HEK293 (cell line): ENCODE measurements around the gene FERMT3.
A peak's percentile ranks its signal among the peaks of the same experiment; 100 is the strongest.

ENCODE experiments used
- CTCF ChIA-PET: fragments of 350-600 bp; formaldehyde crosslinking; extraction: SDS; loops from one replicate; lab custom pipeline; 2021; ENCODE audit warnings: antibody characterized with exemption; lab: Yijun Ruan, JAX
- POLR2A ChIA-PET: fragments of 300-600 bp; formaldehyde crosslinking; extraction: SDS; loops from one replicate; lab custom pipeline; 2020; ENCODE audit warnings: antibody characterized with exemption, inconsistent platforms; lab: Yijun Ruan, JAX
- H3K27ac ChIP-seq: fragments of 200-500 bp; sonication (Bioruptor generic); 2 replicates; pipeline ENCODE4 v1.5.1; 2014; ENCODE audit warnings: low read depth, low read length, control low read depth, inconsistent platforms; ENCODE audit errors: extremely low read depth
- H3K36me3 ChIP-seq, 2 experiments: fragments of 200-500 bp in 1 of 2; sonication (Bioruptor generic) in 1 of 2; 1 replicate in 1 of 2; 2 replicates in 1 of 2; pipeline ENCODE4 v1.5.1; 2014 to 2017; ENCODE audit warnings: inconsistent platforms in 2 of 2, low read length in 2 of 2; ENCODE audit not compliant: control insufficient read depth in 2 of 2, insufficient read depth in 1 of 2
- H3K4me1 ChIP-seq: fragments of 200-500 bp; sonication (Bioruptor generic); 2 replicates; pipeline ENCODE4 v1.5.1; 2014; ENCODE audit warnings: mild to moderate bottlenecking, low read length, inconsistent platforms; ENCODE audit not compliant: control insufficient read depth, insufficient read depth
- H3K4me3 ChIP-seq: 2 replicates; pipeline ENCODE4 v1.5.1; 2011; ENCODE audit warnings: low read depth, mild to moderate bottlenecking, control low read depth, low read length, moderate library complexity
- H3K9me3 ChIP-seq: fragments of 200-500 bp; sonication (Bioruptor generic); 2 replicates; pipeline ENCODE4 v1.5.1; 2014; ENCODE audit warnings: low read depth, low read length, inconsistent platforms; ENCODE audit not compliant: control insufficient read depth, insufficient read depth
- BCL11A ChIP-seq: fragments of 450-650 bp; formaldehyde crosslinking; IDR thresholded peaks from 2 replicates; pipeline ENCODE4 v1.5.1; 2016; ENCODE audit warnings: low read depth, missing biosample characterization, missing genetic modification characterization
- GFI1B ChIP-seq: fragments of 450-650 bp; formaldehyde crosslinking; IDR thresholded peaks from 2 replicates; pipeline ENCODE4 v1.5.1; 2016; ENCODE audit warnings: missing biosample characterization, missing genetic modification characterization
- KLF16 ChIP-seq: fragments of 450-650 bp; formaldehyde crosslinking; IDR thresholded peaks from 2 replicates; pipeline ENCODE4 v1.5.1; 2017; ENCODE audit warnings: missing biosample characterization, missing genetic modification characterization
- KLF8 ChIP-seq: fragments of 450-650 bp; formaldehyde crosslinking; IDR thresholded peaks from 2 replicates; pipeline ENCODE4 v1.5.1; 2016; ENCODE audit warnings: missing biosample characterization, missing genetic modification characterization
- ZBTB17 ChIP-seq: fragments of 450-650 bp; formaldehyde crosslinking; IDR thresholded peaks from 2 replicates; pipeline ENCODE4 v1.5.1; 2016; ENCODE audit warnings: missing biosample characterization, missing genetic modification characterization
- ZBTB20 ChIP-seq: fragments of 450-650 bp; formaldehyde crosslinking; IDR thresholded peaks from 2 replicates; pipeline ENCODE4 v1.5.1; 2016; ENCODE audit warnings: missing biosample characterization, missing genetic modification characterization
- ZNF146 ChIP-seq: fragments of 450-650 bp; formaldehyde crosslinking; IDR thresholded peaks from 2 replicates; pipeline ENCODE4 v1.5.1; 2016; ENCODE audit warnings: missing biosample characterization, missing genetic modification characterization
- ZNF155 ChIP-seq: fragments of 450-650 bp; formaldehyde crosslinking; IDR thresholded peaks from 2 replicates; pipeline ENCODE4 v1.5.1; 2016; ENCODE audit warnings: missing biosample characterization, missing genetic modification characterization
- ZNF221 ChIP-seq: fragments of 450-650 bp; formaldehyde crosslinking; IDR thresholded peaks from 2 replicates; pipeline ENCODE4 v1.5.1; 2017; ENCODE audit warnings: missing biosample characterization, missing genetic modification characterization, borderline replicate concordance
- ZNF248 ChIP-seq: fragments of 450-650 bp; formaldehyde crosslinking; IDR thresholded peaks from 2 replicates; pipeline ENCODE4 v1.5.1; 2017; ENCODE audit warnings: missing biosample characterization, missing genetic modification characterization
- ZNF266 ChIP-seq: fragments of 450-650 bp; formaldehyde crosslinking; IDR thresholded peaks from 2 replicates; pipeline ENCODE4 v1.5.1; 2016; ENCODE audit warnings: missing biosample characterization, missing genetic modification characterization, low read depth
- ZNF274 ChIP-seq, 2 experiments: fragments of 200-500 bp in 1 of 2; fragments of 450-650 bp in 1 of 2; sonication (Bioruptor generic) in 1 of 2; formaldehyde crosslinking in 1 of 2; IDR thresholded peaks; 2 replicates each; pipeline versions ENCODE4 v1.5.1 to v1.6.1; 2014 to 2016; ENCODE audit warnings: borderline replicate concordance in 1 of 2, inconsistent platforms in 1 of 2, low read length in 1 of 2, missing biosample characterization in 1 of 2, missing genetic modification characterization in 1 of 2
- ZNF324 ChIP-seq: fragments of 450-650 bp; formaldehyde crosslinking; IDR thresholded peaks from 2 replicates; pipeline ENCODE4 v1.5.1; 2016; ENCODE audit warnings: missing biosample characterization, missing genetic modification characterization
- ZNF423 ChIP-seq: fragments of 450-650 bp; formaldehyde crosslinking; IDR thresholded peaks from 2 replicates; pipeline ENCODE4 v1.5.1; 2016; ENCODE audit warnings: missing biosample characterization, missing genetic modification characterization
- ZNF501 ChIP-seq: fragments of 450-650 bp; formaldehyde crosslinking; IDR thresholded peaks from 2 replicates; pipeline ENCODE4 v1.5.1; 2016; ENCODE audit warnings: missing biosample characterization, missing genetic modification characterization
- ZNF571 ChIP-seq: fragments of 450-650 bp; formaldehyde crosslinking; IDR thresholded peaks from 2 replicates; pipeline ENCODE4 v1.5.0; 2017; ENCODE audit warnings: missing biosample characterization, missing genetic modification characterization
- ZNF600 ChIP-seq: fragments of 450-650 bp; formaldehyde crosslinking; IDR thresholded peaks from 2 replicates; pipeline ENCODE4 v1.5.1; 2016; ENCODE audit warnings: missing biosample characterization, missing genetic modification characterization
- ZNF621 ChIP-seq: fragments of 450-650 bp; formaldehyde crosslinking; IDR thresholded peaks from 2 replicates; pipeline ENCODE4 v1.5.1; 2017; ENCODE audit warnings: missing biosample characterization, missing genetic modification characterization
- ZNF654 ChIP-seq: fragments of 450-650 bp; formaldehyde crosslinking; IDR thresholded peaks from 2 replicates; pipeline ENCODE4 v1.5.1; 2016; ENCODE audit warnings: low read depth, missing biosample characterization, missing genetic modification characterization
- ZNF658 ChIP-seq: fragments of 450-650 bp; formaldehyde crosslinking; IDR thresholded peaks from 2 replicates; pipeline ENCODE4; 2016; ENCODE audit warnings: missing biosample characterization, missing genetic modification characterization
- ZNF776 ChIP-seq: fragments of 450-650 bp; formaldehyde crosslinking; IDR thresholded peaks from 2 replicates; pipeline ENCODE4 v1.5.0; 2017; ENCODE audit warnings: missing biosample characterization, missing genetic modification characterization, borderline replicate concordance
- ZXDB ChIP-seq: fragments of 450-650 bp; formaldehyde crosslinking; IDR thresholded peaks from 2 replicates; pipeline ENCODE4 v1.5.1; 2016; ENCODE audit warnings: missing biosample characterization, missing genetic modification characterization
- TF ChIP-seq, protein P1 (sequence below): fragments of 450-650 bp; formaldehyde crosslinking; IDR thresholded peaks from 2 replicates; pipeline ENCODE4 v1.5.1; 2016; ENCODE audit warnings: missing biosample characterization, missing genetic modification characterization
- TF ChIP-seq, protein P2 (sequence below): fragments of 450-650 bp; formaldehyde crosslinking; conservative IDR thresholded peaks from 2 replicates; pipeline ENCODE4 v1.5.1; 2016; ENCODE audit warnings: low read depth, missing biosample characterization, missing genetic modification characterization
- TF ChIP-seq, protein P3 (sequence below): fragments of 450-650 bp; formaldehyde crosslinking; IDR thresholded peaks from 2 replicates; pipeline ENCODE4 v1.5.1; 2016; ENCODE audit warnings: missing biosample characterization, missing genetic modification characterization
- TF ChIP-seq, protein P4 (sequence below): fragments of 450-650 bp; formaldehyde crosslinking; IDR thresholded peaks from 2 replicates; pipeline ENCODE4 v1.5.1; 2016; ENCODE audit warnings: missing biosample characterization, missing genetic modification characterization

Gene FERMT3

DNA sequence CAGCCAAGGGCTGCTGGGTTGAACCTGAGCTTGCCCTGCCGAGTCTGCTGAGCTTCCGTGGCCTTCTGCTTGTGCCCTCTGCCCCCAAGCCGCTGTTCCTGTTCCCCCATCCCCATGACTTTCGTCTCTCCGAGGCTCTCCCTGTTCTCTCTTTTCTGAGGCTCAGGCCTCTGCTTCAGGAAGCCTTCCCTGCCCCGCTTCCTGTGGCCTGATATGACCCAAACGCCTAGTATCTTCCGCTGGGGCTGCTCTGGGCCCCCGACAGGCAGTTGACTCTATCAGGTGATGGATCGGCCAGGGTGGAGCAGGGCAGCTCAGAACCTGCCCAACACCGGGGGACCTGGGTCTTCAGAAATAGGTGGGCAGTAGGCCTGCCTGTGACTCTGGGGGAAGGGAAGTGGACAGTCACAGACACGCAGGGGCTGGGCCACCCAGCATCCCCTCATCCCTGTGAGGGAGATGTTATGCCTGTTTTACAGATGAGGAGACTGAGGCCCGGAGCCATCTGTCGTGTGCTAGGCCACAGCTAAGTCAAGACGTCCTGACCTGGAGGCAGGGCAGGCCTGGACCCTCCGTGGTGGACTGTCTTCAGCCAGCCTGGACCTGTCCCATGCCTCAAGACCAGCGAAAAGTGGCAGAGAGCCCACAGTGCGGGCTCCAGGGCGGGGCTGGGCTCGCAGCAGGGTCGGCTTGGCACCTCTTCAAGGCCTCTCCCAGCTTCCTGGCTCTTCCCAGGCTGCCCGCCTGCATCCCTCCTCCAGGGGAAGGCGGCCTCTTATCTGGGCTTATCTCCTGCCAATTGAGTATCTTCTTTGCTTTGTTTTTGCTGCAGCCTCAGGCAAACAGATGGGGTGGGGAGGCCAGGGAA, 61.7 kb downstream of the FERMT3 start (continued):
- no peak for TF ChIP-seq ZNF621 (tag by site-specific recombination)
- no peak for TF ChIP-seq ZNF658
- TF ChIP-seq, protein P1, sequence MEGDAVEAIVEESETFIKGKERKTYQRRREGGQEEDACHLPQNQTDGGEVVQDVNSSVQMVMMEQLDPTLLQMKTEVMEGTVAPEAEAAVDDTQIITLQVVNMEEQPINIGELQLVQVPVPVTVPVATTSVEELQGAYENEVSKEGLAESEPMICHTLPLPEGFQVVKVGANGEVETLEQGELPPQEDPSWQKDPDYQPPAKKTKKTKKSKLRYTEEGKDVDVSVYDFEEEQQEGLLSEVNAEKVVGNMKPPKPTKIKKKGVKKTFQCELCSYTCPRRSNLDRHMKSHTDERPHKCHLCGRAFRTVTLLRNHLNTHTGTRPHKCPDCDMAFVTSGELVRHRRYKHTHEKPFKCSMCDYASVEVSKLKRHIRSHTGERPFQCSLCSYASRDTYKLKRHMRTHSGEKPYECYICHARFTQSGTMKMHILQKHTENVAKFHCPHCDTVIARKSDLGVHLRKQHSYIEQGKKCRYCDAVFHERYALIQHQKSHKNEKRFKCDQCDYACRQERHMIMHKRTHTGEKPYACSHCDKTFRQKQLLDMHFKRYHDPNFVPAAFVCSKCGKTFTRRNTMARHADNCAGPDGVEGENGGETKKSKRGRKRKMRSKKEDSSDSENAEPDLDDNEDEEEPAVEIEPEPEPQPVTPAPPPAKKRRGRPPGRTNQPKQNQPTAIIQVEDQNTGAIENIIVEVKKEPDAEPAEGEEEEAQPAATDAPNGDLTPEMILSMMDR (tag by site-specific recombination), result no peak
- TF ChIP-seq ZNF155 (tag by site-specific recombination), result no peak
- no peak for TF ChIP-seq ZNF501 (tag by site-specific recombination)
- TF ChIP-seq ZNF776 (tag by site-specific recombination), result no peak
- TF ChIP-seq ZNF654 (tag by site-specific recombination), result no peak
- no peak for TF ChIP-seq ZXDB
- TF ChIP-seq GFI1B (tag by site-specific recombination), result no peak
- no peak for TF ChIP-seq ZNF423 (tag by site-specific recombination)
- TF ChIP-seq ZNF221 (tag by site-specific recombination), result no peak
- TF ChIP-seq ZNF324 (tag by site-specific recombination), result no peak
- TF ChIP-seq ZNF274 (IDR thresholded peaks at IDR 0.05; ENCODE audit: low read length), result no peak
- no peak for TF ChIP-seq ZNF274 (tag by site-specific recombination; IDR thresholded peaks at IDR 0.05; ENCODE audit: borderline replicate concordance)
- no peak for TF ChIP-seq ZNF248 (tag by site-specific recombination)
- TF ChIP-seq ZNF266, result no peak
- TF ChIP-seq, all 188 proteins: peak for 12

DNA sequence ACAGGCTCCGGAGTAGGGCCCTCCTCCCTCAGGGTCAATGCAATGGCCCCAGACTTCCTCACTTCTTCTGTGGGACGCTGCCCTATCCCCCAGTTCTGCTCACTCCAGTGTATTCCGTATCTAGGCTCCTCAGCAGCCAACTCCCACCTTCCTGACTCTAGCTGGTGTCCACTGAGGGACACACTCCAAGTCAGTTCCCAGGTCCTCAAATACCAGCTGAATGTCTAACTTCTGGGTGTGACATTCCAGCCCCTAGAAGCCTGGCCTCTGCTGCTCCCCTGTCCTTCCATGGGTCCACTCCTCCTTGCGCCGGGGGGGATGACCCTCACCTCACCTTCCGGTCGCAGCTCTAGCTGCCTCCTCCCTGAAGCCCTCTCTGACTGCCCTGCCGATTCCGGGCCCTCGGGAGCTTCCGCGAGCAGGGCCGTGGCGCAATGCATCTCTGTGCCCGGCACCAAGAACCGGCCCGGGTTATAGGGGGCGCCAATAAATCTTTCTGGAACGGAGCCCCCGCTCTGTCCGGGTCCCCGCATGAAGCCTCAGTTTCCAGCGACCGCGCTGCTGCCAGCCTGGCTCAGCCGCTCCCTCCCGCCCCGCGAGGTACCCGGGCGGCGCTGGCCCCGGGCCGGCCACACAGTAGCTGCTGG, 62.5 kb downstream of the FERMT3 start:
- H3K36me3 ChIP-seq, result peaks cover 0 to 33% of the 10 kb centered on the region in 2 experiments; a peak in 1 of 3 replicates
- H3K4me3 ChIP-seq, result peak overlapping the region; percentile 56
- ChIA-PET CTCF (interaction anchor here (0.6 to 6.8 kb wide), 7 partner anchors 17 to 102 kb away, joined by 3 to 81 read pairs (median 5); partner anchors contain the start of genes CATSPERZ, ESRRA and PLCB3), POLR2A (interaction anchor here (0.7 to 7.0 kb wide), 12 partner anchors 11 to 86 kb away, joined by 3 to 96 read pairs (median 12); partner anchors contain the start of genes BAD, ESRRA, FERMT3 and FKBP2)
- H3K4me1 ChIP-seq, result peaks cover 2% of the 10 kb centered on the region; the same call in 1 of the 2 replicates
- H3K9me3 ChIP-seq, result no peaks in the 10 kb centered on the region
- H3K27ac ChIP-seq, result peak overlapping the region; percentile 83
- TF ChIP-seq ZNF600 (tag by site-specific recombination) (peak; percentile 89), BCL11A (tag by site-specific recombination) (peak; percentile 37; the same call in 1 of the 2 replicates), ZNF571 (tag by site-specific recombination) (no peak), KLF16 (tag by site-specific recombination) (0 out of 2 replicates have a peak, but pooled peaks have one; percentile 9), ZNF146 (tag by site-specific recombination) (no peak), ZBTB17 (0 out of 2 replicates have a peak, but pooled peaks have one; percentile 45), ZBTB20 (peak; percentile 94), KLF8 (tag by site-specific recombination) (peak; percentile 20; the same call in 1 of the 2 replicates)
- TF ChIP-seq, protein P2, sequence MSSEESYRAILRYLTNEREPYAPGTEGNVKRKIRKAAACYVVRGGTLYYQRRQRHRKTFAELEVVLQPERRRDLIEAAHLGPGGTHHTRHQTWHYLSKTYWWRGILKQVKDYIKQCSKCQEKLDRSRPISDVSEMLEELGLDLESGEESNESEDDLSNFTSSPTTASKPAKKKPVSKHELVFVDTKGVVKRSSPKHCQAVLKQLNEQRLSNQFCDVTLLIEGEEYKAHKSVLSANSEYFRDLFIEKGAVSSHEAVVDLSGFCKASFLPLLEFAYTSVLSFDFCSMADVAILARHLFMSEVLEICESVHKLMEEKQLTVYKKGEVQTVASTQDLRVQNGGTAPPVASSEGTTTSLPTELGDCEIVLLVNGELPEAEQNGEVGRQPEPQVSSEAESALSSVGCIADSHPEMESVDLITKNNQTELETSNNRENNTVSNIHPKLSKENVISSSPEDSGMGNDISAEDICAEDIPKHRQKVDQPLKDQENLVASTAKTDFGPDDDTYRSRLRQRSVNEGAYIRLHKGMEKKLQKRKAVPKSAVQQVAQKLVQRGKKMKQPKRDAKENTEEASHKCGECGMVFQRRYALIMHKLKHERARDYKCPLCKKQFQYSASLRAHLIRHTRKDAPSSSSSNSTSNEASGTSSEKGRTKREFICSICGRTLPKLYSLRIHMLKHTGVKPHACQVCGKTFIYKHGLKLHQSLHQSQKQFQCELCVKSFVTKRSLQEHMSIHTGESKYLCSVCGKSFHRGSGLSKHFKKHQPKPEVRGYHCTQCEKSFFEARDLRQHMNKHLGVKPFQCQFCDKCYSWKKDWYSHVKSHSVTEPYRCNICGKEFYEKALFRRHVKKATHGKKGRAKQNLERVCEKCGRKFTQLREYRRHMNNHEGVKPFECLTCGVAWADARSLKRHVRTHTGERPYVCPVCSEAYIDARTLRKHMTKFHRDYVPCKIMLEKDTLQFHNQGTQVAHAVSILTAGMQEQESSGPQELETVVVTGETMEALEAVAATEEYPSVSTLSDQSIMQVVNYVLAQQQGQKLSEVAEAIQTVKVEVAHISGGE (tag by site-specific recombination), result 0 out of 2 replicates have a peak, but pooled peaks have one; percentile 11
- TF ChIP-seq, protein P3, sequence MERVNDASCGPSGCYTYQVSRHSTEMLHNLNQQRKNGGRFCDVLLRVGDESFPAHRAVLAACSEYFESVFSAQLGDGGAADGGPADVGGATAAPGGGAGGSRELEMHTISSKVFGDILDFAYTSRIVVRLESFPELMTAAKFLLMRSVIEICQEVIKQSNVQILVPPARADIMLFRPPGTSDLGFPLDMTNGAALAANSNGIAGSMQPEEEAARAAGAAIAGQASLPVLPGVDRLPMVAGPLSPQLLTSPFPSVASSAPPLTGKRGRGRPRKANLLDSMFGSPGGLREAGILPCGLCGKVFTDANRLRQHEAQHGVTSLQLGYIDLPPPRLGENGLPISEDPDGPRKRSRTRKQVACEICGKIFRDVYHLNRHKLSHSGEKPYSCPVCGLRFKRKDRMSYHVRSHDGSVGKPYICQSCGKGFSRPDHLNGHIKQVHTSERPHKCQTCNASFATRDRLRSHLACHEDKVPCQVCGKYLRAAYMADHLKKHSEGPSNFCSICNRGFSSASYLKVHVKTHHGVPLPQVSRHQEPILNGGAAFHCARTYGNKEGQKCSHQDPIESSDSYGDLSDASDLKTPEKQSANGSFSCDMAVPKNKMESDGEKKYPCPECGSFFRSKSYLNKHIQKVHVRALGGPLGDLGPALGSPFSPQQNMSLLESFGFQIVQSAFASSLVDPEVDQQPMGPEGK (tag by site-specific recombination), result 0 out of 2 replicates have a peak, but pooled peaks have one; percentile 12
- TF ChIP-seq, protein P4, sequence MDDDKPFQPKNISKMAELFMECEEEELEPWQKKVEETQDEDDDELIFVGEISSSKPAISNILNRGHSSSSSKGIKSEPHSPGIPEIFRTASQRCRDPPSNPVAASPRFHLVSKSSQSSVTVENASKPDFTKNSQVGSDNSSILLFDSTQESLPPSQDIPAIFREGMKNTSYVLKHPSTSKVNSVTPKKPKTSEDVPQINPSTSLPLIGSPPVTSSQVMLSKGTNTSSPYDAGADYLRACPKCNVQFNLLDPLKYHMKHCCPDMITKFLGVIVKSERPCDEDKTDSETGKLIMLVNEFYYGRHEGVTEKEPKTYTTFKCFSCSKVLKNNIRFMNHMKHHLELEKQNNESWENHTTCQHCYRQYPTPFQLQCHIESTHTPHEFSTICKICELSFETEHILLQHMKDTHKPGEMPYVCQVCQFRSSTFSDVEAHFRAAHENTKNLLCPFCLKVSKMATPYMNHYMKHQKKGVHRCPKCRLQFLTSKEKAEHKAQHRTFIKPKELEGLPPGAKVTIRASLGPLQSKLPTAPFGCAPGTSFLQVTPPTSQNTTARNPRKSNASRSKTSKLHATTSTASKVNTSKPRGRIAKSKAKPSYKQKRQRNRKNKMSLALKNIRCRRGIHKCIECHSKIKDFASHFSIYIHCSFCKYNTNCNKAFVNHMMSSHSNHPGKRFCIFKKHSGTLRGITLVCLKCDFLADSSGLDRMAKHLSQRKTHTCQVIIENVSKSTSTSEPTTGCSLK, result no peak
